ENCODE results near the gene OR8D4.

DNA sequence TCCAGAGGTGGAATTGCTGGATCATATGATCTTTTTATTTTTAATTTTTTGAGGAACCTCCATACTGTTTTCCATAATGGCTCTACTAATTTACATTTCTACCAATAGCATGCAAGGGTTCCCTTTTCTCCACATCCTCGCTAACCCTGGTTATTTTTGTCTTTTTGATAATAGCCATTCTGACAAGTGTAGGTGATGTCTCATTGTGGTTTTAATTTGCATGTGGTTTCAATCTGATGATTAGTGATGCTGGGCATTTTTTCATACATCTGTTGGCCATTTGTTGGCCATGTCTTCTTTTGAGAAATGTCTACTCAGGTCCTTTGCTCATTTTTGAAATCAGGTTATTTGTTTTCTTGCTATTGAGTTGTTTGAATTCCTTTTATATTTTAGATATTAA, 22.1 kb downstream of the OR8D4 start:
- TF ChIP-seq SMC3 (conservative IDR thresholded peaks at IDR 0.05; ENCODE audit: poor library complexity) (no peak), EZH2 (IDR thresholded peaks at IDR 0.05; ENCODE audit: borderline replicate concordance, insufficient read depth, low read length, poor library complexity, severe bottlenecking) (no peak), TAF1 (IDR thresholded peaks at IDR 0.05; ENCODE audit: low read depth) (no peak)
- TF ChIP-seq, protein P1, sequence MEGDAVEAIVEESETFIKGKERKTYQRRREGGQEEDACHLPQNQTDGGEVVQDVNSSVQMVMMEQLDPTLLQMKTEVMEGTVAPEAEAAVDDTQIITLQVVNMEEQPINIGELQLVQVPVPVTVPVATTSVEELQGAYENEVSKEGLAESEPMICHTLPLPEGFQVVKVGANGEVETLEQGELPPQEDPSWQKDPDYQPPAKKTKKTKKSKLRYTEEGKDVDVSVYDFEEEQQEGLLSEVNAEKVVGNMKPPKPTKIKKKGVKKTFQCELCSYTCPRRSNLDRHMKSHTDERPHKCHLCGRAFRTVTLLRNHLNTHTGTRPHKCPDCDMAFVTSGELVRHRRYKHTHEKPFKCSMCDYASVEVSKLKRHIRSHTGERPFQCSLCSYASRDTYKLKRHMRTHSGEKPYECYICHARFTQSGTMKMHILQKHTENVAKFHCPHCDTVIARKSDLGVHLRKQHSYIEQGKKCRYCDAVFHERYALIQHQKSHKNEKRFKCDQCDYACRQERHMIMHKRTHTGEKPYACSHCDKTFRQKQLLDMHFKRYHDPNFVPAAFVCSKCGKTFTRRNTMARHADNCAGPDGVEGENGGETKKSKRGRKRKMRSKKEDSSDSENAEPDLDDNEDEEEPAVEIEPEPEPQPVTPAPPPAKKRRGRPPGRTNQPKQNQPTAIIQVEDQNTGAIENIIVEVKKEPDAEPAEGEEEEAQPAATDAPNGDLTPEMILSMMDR (IDR thresholded peaks at IDR 0.05; ENCODE audit: poor library complexity, severe bottlenecking), result no peak
- TF ChIP-seq, protein P2, sequence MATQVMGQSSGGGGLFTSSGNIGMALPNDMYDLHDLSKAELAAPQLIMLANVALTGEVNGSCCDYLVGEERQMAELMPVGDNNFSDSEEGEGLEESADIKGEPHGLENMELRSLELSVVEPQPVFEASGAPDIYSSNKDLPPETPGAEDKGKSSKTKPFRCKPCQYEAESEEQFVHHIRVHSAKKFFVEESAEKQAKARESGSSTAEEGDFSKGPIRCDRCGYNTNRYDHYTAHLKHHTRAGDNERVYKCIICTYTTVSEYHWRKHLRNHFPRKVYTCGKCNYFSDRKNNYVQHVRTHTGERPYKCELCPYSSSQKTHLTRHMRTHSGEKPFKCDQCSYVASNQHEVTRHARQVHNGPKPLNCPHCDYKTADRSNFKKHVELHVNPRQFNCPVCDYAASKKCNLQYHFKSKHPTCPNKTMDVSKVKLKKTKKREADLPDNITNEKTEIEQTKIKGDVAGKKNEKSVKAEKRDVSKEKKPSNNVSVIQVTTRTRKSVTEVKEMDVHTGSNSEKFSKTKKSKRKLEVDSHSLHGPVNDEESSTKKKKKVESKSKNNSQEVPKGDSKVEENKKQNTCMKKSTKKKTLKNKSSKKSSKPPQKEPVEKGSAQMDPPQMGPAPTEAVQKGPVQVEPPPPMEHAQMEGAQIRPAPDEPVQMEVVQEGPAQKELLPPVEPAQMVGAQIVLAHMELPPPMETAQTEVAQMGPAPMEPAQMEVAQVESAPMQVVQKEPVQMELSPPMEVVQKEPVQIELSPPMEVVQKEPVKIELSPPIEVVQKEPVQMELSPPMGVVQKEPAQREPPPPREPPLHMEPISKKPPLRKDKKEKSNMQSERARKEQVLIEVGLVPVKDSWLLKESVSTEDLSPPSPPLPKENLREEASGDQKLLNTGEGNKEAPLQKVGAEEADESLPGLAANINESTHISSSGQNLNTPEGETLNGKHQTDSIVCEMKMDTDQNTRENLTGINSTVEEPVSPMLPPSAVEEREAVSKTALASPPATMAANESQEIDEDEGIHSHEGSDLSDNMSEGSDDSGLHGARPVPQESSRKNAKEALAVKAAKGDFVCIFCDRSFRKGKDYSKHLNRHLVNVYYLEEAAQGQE (IDR thresholded peaks at IDR 0.05; ENCODE audit: borderline replicate concordance), result no peak

All from neural cell (in vitro differentiated cells).